HK-2 (cell line): ENCODE results near the gene WWOX.
"Not testable (repeated sequence)": the region's sequence is repeated elsewhere in the genome, so short reads cannot be mapped to it uniquely, and the experiment has no call there.

ENCODE experiments used
- DNase-seq: peaks from one replicate; pipeline ENCODE4 v3.0.0-alpha.2; 2018; ENCODE audit not compliant: unreplicated experiment

Gene WWOX

GRCh38 chr16:79021991-79022630 is 922.7 kb downstream of the WWOX start:
- no peak for DNase-seq

- DNase-seq, result no peak
Observed at GRCh38 chr16:79026117-79026516, 926.7 kb downstream of the WWOX start.

- DNase-seq, result no peak
Observed at GRCh38 chr16:79036541-79036940, 937.1 kb downstream of the WWOX start.

GRCh38 chr16:79037521-79038373 is 938.3 kb downstream of the WWOX start:
- no peak for DNase-seq

DNA sequence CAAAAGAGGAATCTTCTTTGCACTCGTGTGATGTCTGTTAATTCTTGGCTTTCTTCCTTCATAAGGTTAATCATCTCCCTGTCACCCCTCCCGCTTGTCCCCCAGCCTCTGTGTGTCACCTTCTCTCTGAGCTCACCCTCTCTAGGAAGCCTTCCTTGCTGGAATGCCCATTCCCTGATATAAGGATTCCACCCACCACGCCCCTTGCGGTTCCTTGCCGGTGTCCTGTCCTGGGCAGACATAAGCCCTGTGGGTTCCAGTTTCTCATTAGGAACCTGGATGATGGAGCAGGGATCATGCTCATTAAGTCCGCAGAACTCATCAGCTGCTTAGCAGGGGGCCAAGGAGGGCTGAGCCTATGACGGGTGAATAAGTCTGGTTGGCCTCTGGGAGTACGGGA is 941.8 kb downstream of the WWOX start:
- no peak for DNase-seq

DNA sequence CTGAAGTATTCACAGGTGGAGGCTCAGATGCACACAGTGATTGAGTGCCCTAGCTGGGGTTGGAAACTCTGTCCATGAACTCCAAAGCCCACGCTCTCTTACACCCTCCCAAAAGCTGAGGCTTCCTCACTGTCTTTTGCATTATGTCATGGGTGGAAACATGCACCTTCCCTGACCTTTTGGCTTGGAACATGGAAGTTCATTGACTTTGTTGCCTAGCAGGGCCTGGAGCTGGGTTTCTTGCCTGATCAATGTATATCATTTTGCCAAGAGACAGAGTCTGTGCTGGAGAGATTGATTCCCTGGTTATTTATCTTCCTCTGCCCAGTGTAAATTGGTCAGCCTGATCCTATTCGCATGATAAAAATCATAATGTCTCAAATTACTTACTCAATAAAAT is 942.7 kb downstream of the WWOX start:
- no peak for DNase-seq

DNA sequence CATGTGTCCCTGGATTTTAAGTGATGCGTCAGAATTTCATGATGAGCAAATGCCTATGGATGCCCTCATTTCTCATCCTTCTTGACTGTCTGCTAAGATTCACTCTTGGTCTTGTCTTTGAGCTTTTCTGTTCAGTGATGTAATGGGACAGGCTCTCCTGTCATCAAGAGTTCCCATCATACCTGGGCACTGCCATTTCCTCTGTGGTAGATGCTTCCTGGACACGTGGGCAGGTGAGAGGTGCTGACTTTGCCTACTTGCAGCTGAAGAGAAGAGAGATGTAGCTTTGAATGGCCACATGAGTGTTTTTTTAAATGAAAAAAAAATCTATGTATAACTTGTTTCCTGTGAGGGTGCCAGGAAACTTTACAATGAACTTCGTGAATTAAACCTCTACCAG is 943.4 kb downstream of the WWOX start:
- DNase-seq, result no peak

DNA sequence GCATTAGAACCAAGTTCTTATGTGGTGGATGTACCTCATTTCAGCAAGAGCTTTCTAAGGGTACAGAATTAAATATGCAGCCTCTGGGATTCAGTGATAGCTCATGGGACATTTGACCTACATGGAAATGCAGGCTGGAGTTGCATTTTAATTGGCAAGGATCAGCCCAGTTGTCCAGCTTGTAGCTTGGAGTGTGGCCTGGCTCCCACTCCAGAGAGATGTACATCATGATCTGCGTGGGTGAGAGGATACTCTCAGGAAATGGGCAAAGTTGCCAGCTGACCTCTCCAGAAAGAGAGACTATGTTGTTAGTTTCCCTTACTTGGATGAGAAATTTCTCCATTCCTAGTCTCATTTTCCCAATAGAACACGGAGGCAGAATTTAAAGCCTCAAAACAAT is 945.7 kb downstream of the WWOX start:
- no peak for DNase-seq

- DNase-seq, result no peak
Observed at GRCh38 chr16:79047337-79047736, 947.9 kb downstream of the WWOX start.

- no peak for DNase-seq
Observed at GRCh38 chr16:79049040-79049439, 949.6 kb downstream of the WWOX start.

- no peak for DNase-seq
Observed at GRCh38 chr16:79050063-79050462, 950.6 kb downstream of the WWOX start.

DNA sequence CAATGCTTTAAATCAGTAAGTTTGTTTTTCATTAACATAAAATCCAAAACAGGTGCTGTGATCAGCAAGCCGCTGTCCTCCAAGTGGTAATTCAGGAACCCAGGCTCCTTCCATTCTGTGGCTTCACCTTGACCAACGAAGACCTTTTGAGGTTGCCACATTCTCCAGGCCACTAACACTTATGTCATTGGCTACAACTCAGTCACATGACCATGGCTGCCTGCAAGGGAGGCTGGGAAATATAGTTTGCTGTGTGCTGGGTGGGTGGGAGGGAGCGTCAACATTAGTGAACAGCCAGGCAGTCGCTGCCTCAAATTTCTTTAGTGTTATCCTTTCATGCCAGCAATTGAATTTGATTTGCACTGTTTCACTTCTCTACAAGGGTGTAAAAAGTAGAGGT is 951.9 kb downstream of the WWOX start:
- no peak for DNase-seq

DNA sequence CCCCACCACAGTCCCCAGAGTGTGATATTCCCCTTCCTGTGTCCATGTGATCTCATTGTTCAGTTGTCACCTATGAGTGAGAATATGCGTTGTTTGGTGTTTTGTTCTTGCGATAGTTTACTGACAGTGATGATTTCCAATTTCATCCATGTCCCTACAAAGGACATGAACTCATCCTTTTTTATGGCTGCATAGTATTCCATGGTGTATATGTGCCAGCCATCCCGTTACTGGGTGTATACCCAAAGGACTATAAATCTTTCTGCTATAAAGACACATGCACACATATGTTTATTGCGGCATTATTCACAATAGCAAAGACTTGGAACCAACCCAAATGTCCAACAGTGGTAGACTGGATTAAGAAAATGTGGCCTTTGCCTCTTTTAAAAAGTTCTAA is 952.7 kb downstream of the WWOX start:
- DNase-seq, result not testable (repeated sequence)

- no peak for DNase-seq
Observed at GRCh38 chr16:79053577-79053976, 954.1 kb downstream of the WWOX start.

GRCh38 chr16:79054211-79054984 is 954.9 kb downstream of the WWOX start:
- DNase-seq, result no peak

DNA sequence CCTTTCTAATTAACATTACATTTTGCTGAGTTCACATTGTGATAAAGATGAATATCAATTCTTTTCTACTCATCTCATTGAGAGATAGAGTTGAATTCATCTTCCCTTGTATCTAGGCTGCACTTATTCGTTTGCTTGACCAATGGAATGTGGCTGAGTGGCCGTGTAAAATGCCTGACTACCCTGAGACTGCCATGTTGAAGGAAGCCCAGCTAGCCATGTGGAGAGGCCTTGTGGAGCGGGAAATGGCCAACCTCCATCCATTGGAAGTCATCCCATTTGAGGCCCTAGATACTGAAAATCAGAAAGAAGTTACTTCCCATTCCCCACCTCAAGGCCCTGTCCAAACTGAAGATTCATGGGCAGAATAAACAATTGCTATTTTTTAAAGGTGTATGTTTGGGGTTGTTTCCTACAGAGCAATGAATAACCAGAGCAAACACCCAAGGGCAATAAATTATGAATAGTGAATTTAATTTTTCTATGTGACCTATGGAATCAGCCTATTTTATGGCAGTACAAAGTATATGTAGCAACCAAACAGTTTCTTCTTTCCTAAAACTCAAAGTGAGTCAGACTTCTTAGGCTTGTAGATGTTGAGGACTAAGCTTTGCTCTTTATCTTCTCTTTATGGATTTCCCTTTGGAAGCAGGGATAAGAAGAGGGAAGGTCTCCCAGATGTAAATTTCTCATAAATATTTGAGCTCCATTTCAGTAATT is 956.0 kb downstream of the WWOX start:
- DNase-seq, result no peak

DNA sequence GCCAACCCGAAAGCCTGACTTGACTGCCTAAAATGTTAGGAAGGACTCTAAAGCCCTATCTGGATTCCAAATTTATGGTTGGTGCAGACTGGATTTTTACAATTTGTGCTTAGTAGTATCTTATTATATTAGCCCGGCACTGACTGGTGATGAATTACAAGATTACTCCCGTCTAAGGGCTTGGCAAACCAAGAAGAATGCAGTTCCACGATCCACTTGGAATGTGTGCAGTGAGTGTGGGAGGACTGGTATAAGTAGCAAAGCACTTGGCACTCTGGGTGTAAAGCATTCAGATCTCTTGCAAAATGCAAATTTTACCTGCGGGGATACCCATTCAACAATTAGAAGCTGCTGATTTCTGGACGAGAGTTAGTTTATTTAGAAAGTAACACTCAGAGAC is 961.7 kb downstream of the WWOX start:
- no peak for DNase-seq

- no peak for DNase-seq
Observed at GRCh38 chr16:79062336-79062735, 962.9 kb downstream of the WWOX start.

GRCh38 chr16:79062821-79063220 is 963.4 kb downstream of the WWOX start:
- DNase-seq, result no peak

DNA sequence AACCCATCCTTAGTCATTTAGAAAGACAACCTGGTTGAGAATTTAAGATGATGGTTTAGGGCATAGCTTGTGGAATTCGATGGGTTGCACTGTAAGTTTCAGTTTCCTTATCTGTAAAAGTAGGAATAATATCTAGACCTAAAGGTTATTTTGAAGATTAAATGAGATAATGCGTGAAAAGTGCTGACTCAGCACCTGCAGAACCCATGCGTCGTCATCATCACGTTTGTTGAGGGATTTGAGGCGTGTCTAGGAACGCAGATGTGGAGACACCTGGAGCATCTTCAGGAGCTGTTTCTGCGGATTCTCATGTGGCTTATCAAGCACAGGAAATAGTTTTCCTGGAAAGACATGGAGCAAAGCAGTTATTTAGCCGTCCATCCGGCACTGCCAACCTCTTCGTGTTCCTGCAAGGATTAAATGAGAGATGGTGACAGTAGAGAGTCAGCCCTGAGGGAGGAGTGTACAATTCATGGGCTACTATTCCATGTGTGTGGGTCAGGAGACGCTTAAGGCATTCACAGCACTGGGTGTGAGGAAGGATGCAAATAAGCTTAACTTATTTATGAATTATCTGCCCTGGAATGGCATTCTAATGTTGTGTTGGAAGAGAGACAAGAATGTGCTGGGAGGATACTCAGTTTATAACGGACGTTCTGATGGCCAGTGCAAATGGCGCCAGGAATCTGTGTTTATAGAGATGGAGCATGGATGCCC is 965.0 kb downstream of the WWOX start:
- no peak for DNase-seq

DNA sequence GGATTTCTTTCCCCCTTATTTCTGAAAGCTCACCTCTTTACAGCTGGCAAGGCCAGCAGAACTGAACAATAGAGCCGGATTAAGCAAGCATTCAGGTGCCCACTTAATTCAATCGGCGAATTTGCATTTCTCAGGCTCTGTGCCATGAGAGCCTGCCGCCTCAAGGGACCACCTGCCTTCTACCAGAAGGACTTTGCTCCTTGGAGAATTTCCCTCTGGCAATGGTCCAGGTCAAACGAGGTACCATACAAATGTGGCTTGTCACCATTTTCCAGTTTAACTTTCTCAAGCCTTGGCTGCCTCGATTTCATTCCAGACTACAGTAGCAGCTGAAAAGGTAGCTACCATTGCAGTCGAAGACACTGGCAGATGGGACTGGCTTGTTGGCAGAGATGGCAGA is 967.1 kb downstream of the WWOX start:
- DNase-seq, result no peak
